CD14-positive monocyte (primary cell): ENCODE results near the gene KRT8. TPM values are rescaled to one million over a fixed set of nuclear protein-coding genes. Genes with fewer than 3 reads are reported as not detected.

Experiments
- DNase-seq, 3 donors: peaks; one replicate each; pipeline ENCODE4 v3.0.0-alpha.2; 2011 to 2022
- H2AFZ ChIP-seq: 2 replicates; pipeline ENCODE4 v1.6.0; 2012; ENCODE audit warnings: mild to moderate bottlenecking, low read depth, low read length, inconsistent platforms; ENCODE audit not compliant: insufficient read depth, poor library complexity, severe bottlenecking
- H3K27ac ChIP-seq, 2 donors: 1 replicate in 1 of 2; 2 replicates in 1 of 2; pipeline ENCODE4 v1.5.1; 2012 to 2013; ENCODE audit warnings: low read length in 2 of 2, control low read depth in 1 of 2, inconsistent platforms in 1 of 2, low read depth in 1 of 2, mild to moderate bottlenecking in 1 of 2
- H3K27me3 ChIP-seq, 2 donors: one replicate each; pipeline versions ENCODE4 v1.6.0 to v1.6.1; 2011 to 2013; ENCODE audit warnings: low read length in 2 of 2; ENCODE audit not compliant: control insufficient read depth in 2 of 2, insufficient read depth in 2 of 2
- H3K36me3 ChIP-seq, 2 donors: replicated peaks in 1 of 2; 1 replicate in 1 of 2; 2 replicates in 1 of 2; pipeline versions ENCODE4 v1.5.1 to v1.6.1; 2012 to 2013; ENCODE audit warnings: low read length in 2 of 2, control low read depth in 1 of 2, inconsistent platforms in 1 of 2, mild to moderate bottlenecking in 1 of 2; ENCODE audit not compliant: insufficient read depth in 2 of 2, control insufficient read depth in 1 of 2
- H3K4me1 ChIP-seq, 2 donors: 1 replicate in 1 of 2; 2 replicates in 1 of 2; pipeline versions ENCODE4 v1.5.1 to v1.6.1; 2012 to 2013; ENCODE audit warnings: low read length in 2 of 2, control low read depth in 1 of 2, inconsistent platforms in 1 of 2, mild to moderate bottlenecking in 1 of 2, moderate library complexity in 1 of 2; ENCODE audit not compliant: insufficient read depth in 2 of 2, control insufficient read depth in 1 of 2
- H3K4me2 ChIP-seq: replicated peaks from 2 replicates; pipeline ENCODE3; 2012; ENCODE audit warnings: low read length, moderate library complexity, mild to moderate bottlenecking; ENCODE audit not compliant: poor library complexity, severe bottlenecking; ENCODE audit errors: extremely low read depth
- H3K4me3 ChIP-seq, 3 experiments: fragments of 200-600 bp in 1 of 3; sonication (generic) in 1 of 3; replicated peaks in 1 of 3; 1 replicate in 2 of 3; 2 replicates in 1 of 3; pipeline ENCODE4 v1.5.1; 2011 to 2013; ENCODE audit warnings: low read length in 3 of 3, mild to moderate bottlenecking in 3 of 3, control low read depth in 2 of 3, low read depth in 2 of 3, inconsistent platforms in 1 of 3, moderate library complexity in 1 of 3
- H3K79me2 ChIP-seq: 2 replicates; pipeline ENCODE4 v1.6.0; 2012; ENCODE audit warnings: mild to moderate bottlenecking, control low read depth, inconsistent platforms, low read length, moderate library complexity; ENCODE audit not compliant: insufficient read depth
- H3K9ac ChIP-seq: 2 replicates; pipeline ENCODE4 v1.6.0; 2017; ENCODE audit warnings: low read length, mild to moderate bottlenecking; ENCODE audit not compliant: insufficient read depth, poor library complexity, severe bottlenecking
- H3K9me3 ChIP-seq, 2 donors: replicated peaks in 1 of 2; 1 replicate in 1 of 2; 2 replicates in 1 of 2; pipeline versions ENCODE4 v1.5.1 to v1.6.1; 2012 to 2013; ENCODE audit warnings: low read length in 2 of 2, control low read depth in 1 of 2; ENCODE audit not compliant: control insufficient read depth in 1 of 2, insufficient read depth in 1 of 2
- H4K20me1 ChIP-seq: 2 replicates; pipeline ENCODE4 v1.6.0; 2012; ENCODE audit warnings: mild to moderate bottlenecking, low read length, control low read depth, moderate library complexity; ENCODE audit not compliant: insufficient read depth
- H3K27ac Mint-ChIP-seq, 7 donors: one replicate each; pipeline ENCODE4 v1.8.0; 2020; ENCODE audit warnings: mild to moderate bottlenecking in 7 of 7, mixed read lengths in 7 of 7, moderate library complexity in 6 of 7, inconsistent platforms in 2 of 7
- H3K27me3 Mint-ChIP-seq, 3 donors: one replicate each; pipeline ENCODE4 v1.8.0; 2021 to 2022; ENCODE audit warnings: low read depth in 3 of 3, mild to moderate bottlenecking in 3 of 3, mixed read lengths in 3 of 3, moderate library complexity in 3 of 3, inconsistent platforms in 1 of 3
- H3K36me3 Mint-ChIP-seq, 2 donors: one replicate each; pipeline ENCODE4 v1.8.0; 2020; ENCODE audit warnings: mixed read lengths in 2 of 2, inconsistent platforms in 1 of 2, mild to moderate bottlenecking in 1 of 2
- H3K4me1 Mint-ChIP-seq: one replicate; pipeline ENCODE4 v1.8.0; 2020; ENCODE audit warnings: mild to moderate bottlenecking, mixed read lengths
- H3K4me3 Mint-ChIP-seq, 2 donors: one replicate each; pipeline ENCODE4 v1.8.0; 2020; ENCODE audit warnings: mild to moderate bottlenecking in 2 of 2, mixed read lengths in 2 of 2, moderate library complexity in 1 of 2
- H3K9me3 Mint-ChIP-seq, 7 donors: one replicate each; pipeline ENCODE4 v1.8.0; 2020 to 2022; ENCODE audit warnings: mixed read lengths in 7 of 7, mild to moderate bottlenecking in 6 of 7, moderate library complexity in 6 of 7, inconsistent platforms in 2 of 7
- WGBS: methylation state at CpG from one replicate; pipeline ENCODE4 v1.1.5; 2013; ENCODE audit warnings: missing lambda C conversion rate; ENCODE audit not compliant: insufficient coverage; 5-methylcytosine and 5-hydroxymethylcytosine counted together
- intact Hi-C, 2 donors: fragments of 100-400 bp; cut with micrococcal nuclease; formaldehyde crosslinking; loops; one replicate each; pipeline versions ENCODE4 v1.15.0 to v1.15.1; 2023
- polyA plus RNA-seq, 3 donors: library from polyadenylated mRNA; depleted of rRNA in 1 of 3; unstranded in 2 of 3; stranded (reverse) in 1 of 3; fragments of 300-500 nt in 2 of 3; fragments of >200 nt in 1 of 3; fragmentation: Illumina TruSeq in 2 of 3; gene quantifications; 1 replicate in 2 of 3; 2 replicates in 1 of 3; pipeline ENCODE4 v1.2.3, GENCODE V29; 2012 to 2021
- TF ChIP-seq, protein P1 (sequence below): fragments of 200-600 bp; IDR thresholded peaks from one replicate; pipeline ENCODE4 v1.8.0; 2022; ENCODE audit warnings: antibody characterized with exemption, mild to moderate bottlenecking

Gene KRT8
- polyA plus RNA-seq, 3 donors: 0.16 to 0.39 TPM; not detected in 1

DNA sequence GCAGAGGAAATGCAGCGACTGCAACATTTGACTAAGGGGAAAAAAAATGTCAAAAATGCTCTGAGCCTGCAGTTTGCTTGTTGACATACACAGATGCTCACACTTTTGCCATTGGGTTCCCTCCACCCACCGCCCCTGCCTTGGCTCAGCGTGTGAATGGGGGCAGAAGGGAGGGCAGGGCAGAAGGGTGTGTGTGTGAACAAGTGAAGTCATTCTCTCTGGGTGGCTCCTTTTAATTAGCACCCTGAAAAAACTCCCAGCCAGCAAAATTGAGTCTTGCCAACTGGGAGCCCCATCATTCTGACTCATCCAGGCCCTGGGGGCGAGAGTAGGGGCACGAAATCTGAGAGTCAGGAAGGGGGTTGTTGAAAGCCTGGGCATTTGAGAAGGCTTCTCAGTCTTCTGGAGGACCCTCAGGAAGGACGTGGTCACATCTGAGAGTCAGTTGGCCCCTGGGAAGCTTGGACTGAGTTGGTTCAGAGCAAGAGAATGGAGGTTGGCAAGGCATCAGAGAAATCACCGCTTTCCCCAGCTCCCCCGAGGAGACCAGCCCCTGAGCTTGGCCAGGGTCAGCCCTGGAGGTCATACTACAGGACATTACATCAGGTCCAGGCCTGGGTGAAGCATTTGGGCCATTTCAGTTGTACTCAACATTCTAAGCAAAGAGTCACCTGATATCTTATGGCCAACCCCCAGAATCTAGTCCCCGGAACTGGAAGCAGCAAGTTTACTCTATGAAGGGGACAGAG lies 33.4 kb downstream of the KRT8 start:
- Histone ChIP-seq H4K20me1 (no peaks in the 10 kb centered on the region), H3K4me2 (no peak overlapping the region), H3K4me1 (peaks cover 37 to 56% of the 10 kb centered on the region in 2 donors), H3K79me2 (no peaks in the 10 kb centered on the region), H3K9ac (no peak overlapping the region), H3K27ac (peak overlapping the region; percentile 8 to 37), H3K36me3 (no peaks in the 10 kb centered on the region), H3K27me3 (no peaks in the 10 kb centered on the region), H3K4me3 (no peak overlapping the region), H2AFZ (no peak overlapping the region), H3K9me3 (no peaks in the 10 kb centered on the region)
- Mint-ChIP-seq H3K9me3 (no peaks in the 10 kb centered on the region), H3K27me3 (peaks cover 5 to 14% (median 7%) of the 10 kb centered on the region in 3 donors), H3K36me3 (peaks cover 0 to 2% of the 10 kb centered on the region in 2 donors), H3K4me1 (peaks cover 53% of the 10 kb centered on the region), H3K27ac (peak overlapping the region in 5 of 7 donors; percentile 35 to 97 (median 65)), H3K4me3 (peak overlapping the region in 1 of 2 donors; percentile 12)
- TF ChIP-seq, protein P1, sequence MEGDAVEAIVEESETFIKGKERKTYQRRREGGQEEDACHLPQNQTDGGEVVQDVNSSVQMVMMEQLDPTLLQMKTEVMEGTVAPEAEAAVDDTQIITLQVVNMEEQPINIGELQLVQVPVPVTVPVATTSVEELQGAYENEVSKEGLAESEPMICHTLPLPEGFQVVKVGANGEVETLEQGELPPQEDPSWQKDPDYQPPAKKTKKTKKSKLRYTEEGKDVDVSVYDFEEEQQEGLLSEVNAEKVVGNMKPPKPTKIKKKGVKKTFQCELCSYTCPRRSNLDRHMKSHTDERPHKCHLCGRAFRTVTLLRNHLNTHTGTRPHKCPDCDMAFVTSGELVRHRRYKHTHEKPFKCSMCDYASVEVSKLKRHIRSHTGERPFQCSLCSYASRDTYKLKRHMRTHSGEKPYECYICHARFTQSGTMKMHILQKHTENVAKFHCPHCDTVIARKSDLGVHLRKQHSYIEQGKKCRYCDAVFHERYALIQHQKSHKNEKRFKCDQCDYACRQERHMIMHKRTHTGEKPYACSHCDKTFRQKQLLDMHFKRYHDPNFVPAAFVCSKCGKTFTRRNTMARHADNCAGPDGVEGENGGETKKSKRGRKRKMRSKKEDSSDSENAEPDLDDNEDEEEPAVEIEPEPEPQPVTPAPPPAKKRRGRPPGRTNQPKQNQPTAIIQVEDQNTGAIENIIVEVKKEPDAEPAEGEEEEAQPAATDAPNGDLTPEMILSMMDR: no peak
- intact Hi-C loops: loop anchor here in 1 of 2 donors (10.0 kb wide), 1 partner anchor 717 kb away; no protein-coding TSS in a partner anchor
- DNase-seq: peak in 2 of 3 donors; percentile 53 to 68
- WGBS: 78% methylated on average over 5 of the region's 9 CpGs

DNA sequence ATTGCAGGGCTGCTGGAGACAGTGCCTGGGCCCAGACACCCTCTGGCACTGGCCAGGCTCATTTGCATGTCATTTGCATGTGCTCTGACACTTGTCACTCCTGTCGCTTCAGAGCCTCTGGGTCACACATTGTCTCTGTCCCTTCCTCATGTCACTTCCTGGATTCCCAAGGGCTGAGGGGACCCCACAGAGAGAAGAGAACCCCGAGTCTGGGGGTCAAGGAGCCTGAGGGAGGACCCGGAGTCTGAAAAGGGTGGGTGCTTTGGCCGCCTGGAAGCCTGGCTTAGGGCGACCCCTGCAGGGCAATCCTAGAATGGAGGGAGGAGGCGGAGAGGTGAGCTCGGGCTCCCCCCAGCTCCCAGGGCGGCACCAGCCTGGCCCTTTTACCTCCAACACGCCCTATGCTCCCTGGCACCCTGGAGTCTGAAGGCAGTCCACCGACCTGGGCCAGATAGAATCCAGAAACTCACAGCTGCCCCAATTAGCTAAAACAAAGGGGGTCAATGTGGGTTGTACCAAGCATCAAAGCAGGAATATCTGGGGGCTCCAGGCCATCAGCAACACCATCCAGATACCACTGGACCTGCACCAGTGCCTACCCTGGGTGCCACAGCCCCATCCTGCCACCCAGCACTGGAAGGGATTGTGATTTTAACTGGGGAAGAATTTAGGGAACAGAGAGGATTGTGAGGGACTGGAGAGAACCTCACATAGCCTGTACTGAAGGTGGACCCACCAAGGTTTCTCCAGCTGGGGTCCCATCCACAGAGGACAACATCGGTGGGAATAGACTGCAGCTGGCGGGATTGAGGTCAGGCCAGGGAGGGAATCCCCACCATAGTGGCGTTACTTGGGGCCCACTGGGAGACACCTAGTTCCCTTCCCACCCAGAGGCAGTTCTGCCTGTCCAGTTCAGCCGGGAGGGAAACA lies 34.2 kb downstream of the KRT8 start:
- H3K4me1 ChIP-seq: peaks cover 37 to 56% of the 10 kb centered on the region in 2 donors
- H3K4me3 ChIP-seq: peak overlapping the region in 1 of 3 experiments; percentile 44
- H4K20me1 ChIP-seq: no peaks in the 10 kb centered on the region
- peak overlapping the region; percentile 38 for H3K9ac ChIP-seq
- H3K79me2 ChIP-seq: no peaks in the 10 kb centered on the region
- H2AFZ ChIP-seq: peak overlapping the region; percentile 73
- WGBS: 42% methylated on average over 8 of the region's 14 CpGs
- Mint-ChIP-seq H3K36me3 (peaks cover 0 to 2% of the 10 kb centered on the region in 2 donors), H3K27ac (peak overlapping the region in 5 of 7 donors; percentile 53 to 97 (median 72)), H3K4me3 (peak overlapping the region; percentile 72 to 85), H3K4me1 (peaks cover 53% of the 10 kb centered on the region), H3K27me3 (peaks cover 5 to 14% (median 7%) of the 10 kb centered on the region in 3 donors), H3K9me3 (no peaks in the 10 kb centered on the region)
- no peaks in the 10 kb centered on the region for H3K36me3 ChIP-seq
- peak overlapping the region; percentile 8 to 37 for H3K27ac ChIP-seq
- DNase-seq: peak; percentile 55 to 78 (median 75)
- H3K9me3 ChIP-seq: no peaks in the 10 kb centered on the region
- intact Hi-C loops: loop anchor here in 1 of 2 donors (10.0 kb wide), 1 partner anchor 716 kb away; no protein-coding TSS in a partner anchor
- H3K27me3 ChIP-seq: no peaks in the 10 kb centered on the region
- TF ChIP-seq, protein P1: peak; percentile 96
- H3K4me2 ChIP-seq: peak overlapping the region; percentile 56
